Activated T-cell treated with anti-CD3 and anti-CD28 coated beads, Interleukin-2, amount 50 U/mL, for 72 hours (primary cell): ENCODE results near the gene ALDH8A1. TPM values are rescaled to one million over a fixed set of nuclear protein-coding genes. Genes with fewer than 3 reads are reported as not detected.

ENCODE experiments used
- ATAC-seq, 2 donors: fragments of 150-1000 bp; cut with Tn5 transposase; replicated peaks in 1 of 2; 2 replicates each; pipeline ENCODE4 v1.10.0; 2021; ENCODE audit warnings: moderate library complexity in 2 of 2, mild to moderate bottlenecking in 1 of 2
- DNase-seq, 2 donors: peaks; one replicate each; pipeline ENCODE4 v3.0.0; 2021 to 2022; ENCODE audit warnings: mixed read lengths in 1 of 2
- H3K27ac Mint-ChIP-seq: one replicate; pipeline ENCODE4 v1.8.0; 2022; ENCODE audit warnings: mild to moderate bottlenecking, moderate library complexity, mixed read lengths
- H3K27me3 Mint-ChIP-seq: one replicate; pipeline ENCODE4 v1.8.0; 2022; ENCODE audit warnings: low read depth, mixed read lengths
- H3K36me3 Mint-ChIP-seq, 2 donors: one replicate each; pipeline ENCODE4 v1.8.0; 2022; ENCODE audit warnings: mixed read lengths in 2 of 2, mild to moderate bottlenecking in 1 of 2; ENCODE audit not compliant: insufficient read depth in 2 of 2
- H3K4me1 Mint-ChIP-seq: one replicate; pipeline ENCODE4 v1.8.0; 2022; ENCODE audit warnings: low read depth, mixed read lengths
- H3K4me3 Mint-ChIP-seq, 2 donors: one replicate each; pipeline ENCODE4 v1.8.0; 2022; ENCODE audit warnings: mild to moderate bottlenecking in 2 of 2, mixed read lengths in 2 of 2, moderate library complexity in 2 of 2
- H3K9me3 Mint-ChIP-seq, 2 donors: one replicate each; pipeline ENCODE4 v1.8.0; 2022; ENCODE audit warnings: mixed read lengths in 2 of 2
- total RNA-seq, 2 donors: library from RNA; stranded (reverse); gene quantifications; one replicate each; pipeline ENCODE4 v1.2.3, GENCODE V29; 2022

The ALDH8A1 gene
- total RNA-seq, 2 donors from 2014 or later: 1.8 to 5.6 TPM

- no peak overlapping the region for H3K27ac Mint-ChIP-seq
- DNase-seq (no peak), ATAC-seq (no peak)
- H3K27me3 Mint-ChIP-seq: no peaks in the 10 kb centered on the region
- no peak overlapping the region for H3K4me3 Mint-ChIP-seq
- H3K9me3 Mint-ChIP-seq: no peaks in the 10 kb centered on the region
- H3K4me1 Mint-ChIP-seq: peaks cover 15% of the 10 kb centered on the region
- H3K36me3 Mint-ChIP-seq: no peaks in the 10 kb centered on the region
These were observed 6.3 kb downstream of the ALDH8A1 start for GRCh38 chr6:134943522-134944111.

- DNase-seq (peak; percentile 65 to 73), ATAC-seq (peak; percentile 89 to 92)
- Mint-ChIP-seq H3K27ac (no peak overlapping the region), H3K9me3 (no peaks in the 10 kb centered on the region), H3K27me3 (no peaks in the 10 kb centered on the region), H3K36me3 (no peaks in the 10 kb centered on the region), H3K4me3 (peak overlapping the region in 1 of 2 donors; percentile 11), H3K4me1 (peaks cover 27% of the 10 kb centered on the region)
These were observed 11.0 kb downstream of the ALDH8A1 start for GRCh38 chr6:134938896-134939295.

- H3K4me1 Mint-ChIP-seq: peaks cover 27% of the 10 kb centered on the region
- no peaks in the 10 kb centered on the region for H3K9me3 Mint-ChIP-seq
- no peaks in the 10 kb centered on the region for H3K27me3 Mint-ChIP-seq
- no peak for DNase-seq
- no peak for ATAC-seq
- H3K27ac Mint-ChIP-seq: no peak overlapping the region
- no peak overlapping the region for H3K4me3 Mint-ChIP-seq
- no peaks in the 10 kb centered on the region for H3K36me3 Mint-ChIP-seq
These were observed 12.5 kb downstream of the ALDH8A1 start for GRCh38 chr6:134937426-134937825.

- ATAC-seq (no peak), DNase-seq (no peak)
- no peaks in the 10 kb centered on the region for H3K9me3 Mint-ChIP-seq
- peaks cover 27% of the 10 kb centered on the region for H3K4me1 Mint-ChIP-seq
- no peak overlapping the region for H3K27ac Mint-ChIP-seq
- H3K4me3 Mint-ChIP-seq: no peak overlapping the region
- no peaks in the 10 kb centered on the region for H3K36me3 Mint-ChIP-seq
- no peaks in the 10 kb centered on the region for H3K27me3 Mint-ChIP-seq
These were observed 13.0 kb downstream of the ALDH8A1 start for GRCh38 chr6:134936931-134937330.

- Mint-ChIP-seq H3K27ac (no peak overlapping the region), H3K4me1 (peaks cover 27% of the 10 kb centered on the region), H3K9me3 (no peaks in the 10 kb centered on the region), H3K27me3 (no peaks in the 10 kb centered on the region), H3K4me3 (no peak overlapping the region), H3K36me3 (no peaks in the 10 kb centered on the region)
- no peak for ATAC-seq
- no peak for DNase-seq
These were observed 13.4 kb downstream of the ALDH8A1 start for GRCh38 chr6:134936476-134936875.

GRCh38 chr6:134934793-134935485, 15.0 kb downstream of the ALDH8A1 start:
- no peaks in the 10 kb centered on the region for H3K9me3 Mint-ChIP-seq
- no peaks in the 10 kb centered on the region for H3K36me3 Mint-ChIP-seq
- peaks cover 23% of the 10 kb centered on the region for H3K4me1 Mint-ChIP-seq
- H3K4me3 Mint-ChIP-seq: no peak overlapping the region
- no peaks in the 10 kb centered on the region for H3K27me3 Mint-ChIP-seq
- no peak for DNase-seq
- ATAC-seq: no peak
- H3K27ac Mint-ChIP-seq: no peak overlapping the region

- Mint-ChIP-seq H3K4me3 (no peak overlapping the region), H3K9me3 (no peaks in the 10 kb centered on the region), H3K27me3 (no peaks in the 10 kb centered on the region), H3K4me1 (peaks cover 8% of the 10 kb centered on the region), H3K27ac (no peak overlapping the region), H3K36me3 (no peaks in the 10 kb centered on the region)
- ATAC-seq (no peak), DNase-seq (no peak)
These were observed 17.1 kb downstream of the ALDH8A1 start for GRCh38 chr6:134932535-134933470.

GRCh38 chr6:134932098-134932497, 17.8 kb downstream of the ALDH8A1 start:
- Mint-ChIP-seq H3K27ac (no peak overlapping the region), H3K4me1 (peaks cover under 1% of the 10 kb centered on the region), H3K9me3 (no peaks in the 10 kb centered on the region), H3K4me3 (no peak overlapping the region), H3K36me3 (peaks cover 0 to under 1% of the 10 kb centered on the region in 2 donors), H3K27me3 (no peaks in the 10 kb centered on the region)
- ATAC-seq: no peak
- no peak for DNase-seq

- peaks cover 0 to 2% of the 10 kb centered on the region in 2 donors for H3K36me3 Mint-ChIP-seq
These were observed 19.4 kb downstream of the ALDH8A1 start for GRCh38 chr6:134930463-134930862.

GRCh38 chr6:134928151-134928900, 21.6 kb downstream of the ALDH8A1 start:
- Mint-ChIP-seq H3K4me1 (no peaks in the 10 kb centered on the region), H3K27ac (no peak overlapping the region)

More at GRCh38 chr6:134930463-134930862, 19.4 kb downstream of the ALDH8A1 start:
- Mint-ChIP-seq H3K27me3 (no peaks in the 10 kb centered on the region), H3K4me1 (no peaks in the 10 kb centered on the region), H3K27ac (no peak overlapping the region), H3K4me3 (no peak overlapping the region), H3K9me3 (no peaks in the 10 kb centered on the region)
- ATAC-seq: no peak
- DNase-seq: no peak

GRCh38 chr6:134925800-134926199, 24.1 kb downstream of the ALDH8A1 start:
- ATAC-seq (no peak), DNase-seq (no peak)
- Mint-ChIP-seq H3K36me3 (peaks cover 0 to 2% of the 10 kb centered on the region in 2 donors), H3K27ac (no peak overlapping the region), H3K4me1 (no peaks in the 10 kb centered on the region), H3K27me3 (no peaks in the 10 kb centered on the region), H3K9me3 (no peaks in the 10 kb centered on the region), H3K4me3 (no peak overlapping the region)

More at GRCh38 chr6:134928151-134928900, 21.6 kb downstream of the ALDH8A1 start:
- peaks cover 0 to 2% of the 10 kb centered on the region in 2 donors for H3K36me3 Mint-ChIP-seq
- DNase-seq (no peak), ATAC-seq (no peak)
- no peak overlapping the region for H3K4me3 Mint-ChIP-seq
- H3K9me3 Mint-ChIP-seq: no peaks in the 10 kb centered on the region
- H3K27me3 Mint-ChIP-seq: no peaks in the 10 kb centered on the region

- no peaks in the 10 kb centered on the region for H3K9me3 Mint-ChIP-seq
- H3K4me1 Mint-ChIP-seq: no peaks in the 10 kb centered on the region
- H3K27ac Mint-ChIP-seq: no peak overlapping the region
- ATAC-seq (no peak), DNase-seq (no peak)
- H3K36me3 Mint-ChIP-seq: no peaks in the 10 kb centered on the region
- no peaks in the 10 kb centered on the region for H3K27me3 Mint-ChIP-seq
- no peak overlapping the region for H3K4me3 Mint-ChIP-seq
These were observed 28.1 kb downstream of the ALDH8A1 start for GRCh38 chr6:134921721-134922261.
